CD4-positive, alpha-beta T cell treated with Interleukin-15 for 4 hours (primary cell): Measurements from ENCODE around the gene DCPS.
A peak's percentile ranks its signal among the peaks of the same experiment; 100 is the strongest.

Experiments
- DNase-seq: peaks from one replicate; pipeline ENCODE4 v3.0.0-alpha.2; 2020; ENCODE audit warnings: low spot score

Gene DCPS

DNA sequence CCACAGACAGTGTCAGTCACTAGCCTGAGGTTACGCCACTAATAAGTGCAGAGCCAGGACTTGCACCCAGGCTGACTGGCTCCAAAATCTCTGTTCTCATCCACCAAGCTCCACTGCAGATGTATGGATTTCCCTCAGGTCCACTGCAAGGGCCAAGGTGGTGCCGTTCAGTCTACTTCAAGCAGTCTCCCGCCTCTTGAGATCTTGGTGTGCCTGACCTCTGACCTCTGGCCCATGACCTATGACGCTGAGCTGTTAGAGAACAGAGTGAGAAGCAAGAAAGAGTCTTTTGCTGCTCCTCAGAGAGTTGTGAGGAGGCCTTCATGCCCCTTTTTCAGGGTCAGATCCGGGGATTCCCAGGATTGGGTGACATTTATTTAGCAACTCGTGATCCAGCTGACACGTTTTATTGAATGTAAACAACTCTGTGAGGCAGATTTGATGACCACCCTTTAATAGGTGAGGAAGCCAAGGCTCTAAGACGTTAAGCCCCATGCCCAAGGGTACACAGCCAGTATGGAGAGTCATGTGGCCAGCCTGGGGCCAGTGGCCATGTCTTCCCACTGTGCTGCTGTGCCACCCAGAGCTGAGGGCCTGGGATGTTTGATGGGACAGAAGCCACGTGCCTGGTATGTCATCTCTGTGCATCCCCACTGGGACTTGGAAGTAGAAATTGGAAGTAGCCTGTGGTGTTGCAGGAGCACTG lies 25.2 kb downstream of the DCPS start:
- DNase-seq = no peak

- DNase-seq = peak; percentile 16
Measured at GRCh38 chr11:126329644-126330211, 25.9 kb downstream of the DCPS start.

DNA sequence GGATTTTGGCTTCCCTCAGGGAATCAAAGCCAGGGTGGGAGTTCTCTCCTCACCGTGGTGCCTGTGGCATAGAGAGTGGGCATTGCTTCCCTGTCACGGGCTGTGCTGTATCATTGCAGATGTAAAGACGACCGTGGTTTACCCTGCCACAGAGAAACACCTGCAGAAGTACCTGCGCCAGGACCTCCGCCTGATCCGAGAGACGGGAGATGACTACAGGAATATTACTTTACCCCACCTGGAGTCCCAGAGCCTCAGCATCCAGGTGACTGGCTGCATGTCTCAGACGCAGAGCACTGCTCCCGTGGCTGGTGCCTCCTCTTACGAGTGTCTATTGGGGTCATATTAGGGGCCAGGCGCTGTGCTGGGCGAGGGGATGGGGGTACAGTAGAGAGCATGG lies 27.4 kb downstream of the DCPS start:
- DNase-seq = no peak

DNA sequence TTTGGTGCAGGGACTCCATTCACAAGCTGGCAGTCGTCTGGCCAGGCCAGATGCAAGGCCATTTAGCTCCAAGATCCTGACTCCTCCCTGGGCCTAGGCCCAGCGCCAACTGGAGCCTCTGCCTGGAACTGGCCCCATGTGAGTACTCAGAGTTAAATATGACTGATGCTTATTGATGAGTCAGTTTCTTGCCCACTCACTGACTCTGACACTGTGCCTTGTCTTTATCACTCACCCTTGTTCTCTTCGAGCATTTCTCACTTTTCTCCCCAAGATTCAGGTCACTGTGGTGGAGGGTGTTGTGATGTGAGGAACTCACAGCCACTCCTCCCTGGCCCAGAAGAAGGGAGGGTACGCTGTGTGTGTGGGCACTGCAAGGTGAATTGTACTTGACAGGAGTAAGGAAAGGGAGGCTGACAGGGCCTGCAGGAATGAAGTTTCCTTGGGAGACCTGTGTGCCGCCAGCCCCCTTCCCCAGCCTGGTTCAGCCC lies 28.4 kb downstream of the DCPS start:
- DNase-seq = peak; percentile 41

- DNase-seq = no peak
Measured at GRCh38 chr11:126333142-126333541, 29.3 kb downstream of the DCPS start.

DNA sequence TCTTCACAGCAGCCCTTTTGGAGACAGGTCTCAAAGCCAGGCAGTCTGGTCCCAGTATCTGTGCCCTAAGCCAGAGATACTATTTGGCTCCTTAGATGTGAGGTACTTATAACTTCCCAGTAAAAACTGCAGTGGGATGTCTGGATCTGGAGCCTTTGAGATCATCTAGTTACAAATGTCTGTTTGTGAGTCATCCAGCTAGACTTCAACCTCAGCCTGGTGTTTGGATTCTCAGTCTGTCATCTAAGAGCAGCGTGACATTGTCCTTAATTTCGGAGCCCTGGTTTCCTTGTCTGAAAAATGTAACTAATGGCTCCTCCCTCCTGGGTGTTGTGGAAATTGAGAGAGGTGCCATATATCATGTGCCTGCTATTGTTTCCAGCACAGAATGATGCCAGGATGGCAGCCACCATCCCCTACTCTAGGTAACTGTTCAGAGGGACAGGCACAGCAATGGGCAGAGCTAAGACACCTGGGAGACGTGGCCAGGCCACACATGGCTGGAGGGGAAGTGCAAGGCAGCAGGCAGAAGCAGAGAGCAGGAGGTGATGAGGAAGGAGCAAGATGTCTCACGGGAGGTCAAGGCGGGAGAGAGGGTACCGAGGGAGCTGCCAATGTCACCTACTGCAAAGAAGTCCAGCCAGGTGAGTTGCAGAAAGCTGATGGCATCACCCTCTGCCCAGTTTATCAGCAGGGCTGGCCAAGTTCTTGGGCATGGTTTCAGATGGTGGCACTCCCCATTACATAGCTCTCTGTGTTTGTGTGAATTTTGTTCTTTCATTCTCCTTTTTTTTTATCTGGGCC lies 31.0 kb downstream of the DCPS start:
- DNase-seq = no peak

DNA sequence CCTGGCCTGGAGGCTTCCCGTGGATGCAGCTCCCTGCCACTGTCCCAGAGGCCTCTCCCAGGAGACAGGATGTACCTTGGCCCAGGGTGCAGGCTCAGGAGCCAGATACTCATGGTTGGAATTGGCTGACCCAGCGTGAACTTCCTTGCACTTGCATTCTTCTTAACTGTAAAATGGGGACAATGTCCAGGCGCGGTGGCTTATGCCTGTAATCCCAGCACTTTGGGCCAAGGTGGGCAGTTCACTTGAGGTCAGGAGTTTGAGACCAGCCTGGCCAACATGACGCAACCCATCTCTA lies 31.6 kb downstream of the DCPS start:
- DNase-seq = no peak

- no peak for DNase-seq
Measured at GRCh38 chr11:126336138-126336541, 32.3 kb downstream of the DCPS start.

DNA sequence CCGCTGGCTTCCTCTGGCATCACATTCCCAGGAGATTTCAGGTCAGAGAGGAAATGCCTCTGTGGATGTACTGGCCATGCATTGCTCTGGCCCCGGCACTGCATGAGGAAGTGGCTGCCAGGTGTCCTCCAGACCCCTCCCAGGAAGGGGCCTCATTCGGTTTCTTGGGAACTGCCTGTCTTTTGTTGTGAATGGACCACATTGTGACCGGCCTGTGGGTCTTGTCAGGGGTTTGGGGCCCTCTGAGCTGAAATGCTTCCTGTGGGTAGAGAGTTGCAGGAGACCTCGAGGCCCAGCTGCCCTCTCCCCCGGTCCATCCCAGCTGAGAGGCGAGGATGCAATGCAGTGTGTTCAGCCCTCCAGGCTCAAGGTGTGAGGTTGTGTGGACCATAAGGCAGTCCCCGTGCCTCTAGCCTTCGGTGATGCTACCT lies 32.8 kb downstream of the DCPS start:
- DNase-seq = no peak

GRCh38 chr11:126337126-126337473 lies 33.2 kb downstream of the DCPS start:
- no peak for DNase-seq

DNA sequence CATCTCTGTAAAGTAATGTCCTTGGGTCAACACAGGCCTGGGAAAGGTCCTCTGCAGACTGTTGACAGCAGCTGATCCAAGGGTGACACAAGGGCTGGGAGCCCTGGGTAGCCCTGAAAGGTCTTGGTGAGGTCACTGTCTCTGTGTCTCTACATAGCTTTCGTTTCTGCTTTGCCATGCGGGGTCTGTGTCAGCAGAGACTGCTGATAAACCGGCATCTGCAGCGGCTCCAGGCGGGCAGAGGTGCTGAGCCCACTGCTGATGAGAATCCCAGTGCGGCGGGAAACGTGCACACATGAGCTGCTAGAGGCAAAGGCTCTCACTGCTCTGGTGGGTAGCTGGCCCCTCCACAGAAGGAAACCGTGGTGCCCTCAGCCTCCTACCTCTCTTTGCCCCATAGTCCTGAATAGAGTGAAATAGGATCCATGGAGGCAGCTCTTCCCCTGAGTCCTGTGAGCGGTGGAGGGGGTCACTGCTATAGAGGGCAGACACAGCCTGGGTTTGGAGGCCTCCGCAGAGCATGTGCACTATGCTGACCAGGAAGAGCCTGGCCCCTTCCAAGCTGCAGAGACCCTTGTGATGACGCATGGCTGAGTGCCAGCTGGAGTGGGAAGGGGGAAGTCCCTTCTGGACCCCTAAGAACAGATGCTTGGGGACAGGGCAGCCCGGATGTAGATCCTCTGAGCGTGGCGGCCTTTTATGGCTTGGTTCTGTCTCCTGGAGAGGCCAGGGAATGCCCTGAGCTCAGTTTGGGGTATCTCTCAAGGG lies 33.8 kb downstream of the DCPS start:
- DNase-seq = no peak

GRCh38 chr11:126338346-126339055 lies 34.6 kb downstream of the DCPS start:
- DNase-seq = no peak

DNA sequence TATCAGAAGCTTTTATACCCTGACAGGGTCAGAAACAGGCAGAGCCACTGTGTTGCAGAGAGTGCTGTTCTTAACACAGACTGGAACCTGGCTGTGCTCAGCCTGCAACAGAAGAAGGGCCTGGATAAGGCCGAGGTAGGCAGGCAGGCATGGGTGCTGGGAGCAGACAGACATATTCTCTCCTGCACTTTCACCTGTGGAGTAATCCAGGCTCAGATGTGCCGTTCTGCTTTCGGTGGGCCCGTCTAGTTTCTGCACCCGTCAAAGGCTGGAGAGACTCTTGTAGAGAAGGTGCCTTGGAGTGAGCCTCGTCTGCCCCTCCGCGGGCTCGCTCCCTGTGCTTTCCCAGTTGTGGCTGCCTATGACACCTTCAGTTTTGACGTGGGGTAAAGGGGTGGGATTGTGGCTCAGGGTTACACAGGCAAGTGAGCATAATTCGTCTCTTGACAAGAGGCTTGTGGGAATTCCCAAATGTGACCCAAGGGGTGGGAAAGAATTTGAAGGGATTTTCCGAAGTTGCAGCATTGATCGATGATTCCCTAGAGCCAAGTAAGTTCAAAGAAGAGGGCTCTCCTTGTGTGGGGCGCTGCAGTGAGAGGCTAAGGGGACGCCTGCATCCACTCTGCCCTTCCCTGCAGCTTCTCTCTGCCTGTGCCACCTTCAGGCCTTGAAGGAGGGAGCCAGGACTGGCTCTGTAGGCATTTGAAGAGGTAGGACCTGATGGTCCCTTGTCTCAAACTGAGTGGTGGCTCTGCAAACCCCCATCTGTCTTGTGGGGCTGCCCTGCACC lies 35.4 kb downstream of the DCPS start:
- DNase-seq = no peak

DNA sequence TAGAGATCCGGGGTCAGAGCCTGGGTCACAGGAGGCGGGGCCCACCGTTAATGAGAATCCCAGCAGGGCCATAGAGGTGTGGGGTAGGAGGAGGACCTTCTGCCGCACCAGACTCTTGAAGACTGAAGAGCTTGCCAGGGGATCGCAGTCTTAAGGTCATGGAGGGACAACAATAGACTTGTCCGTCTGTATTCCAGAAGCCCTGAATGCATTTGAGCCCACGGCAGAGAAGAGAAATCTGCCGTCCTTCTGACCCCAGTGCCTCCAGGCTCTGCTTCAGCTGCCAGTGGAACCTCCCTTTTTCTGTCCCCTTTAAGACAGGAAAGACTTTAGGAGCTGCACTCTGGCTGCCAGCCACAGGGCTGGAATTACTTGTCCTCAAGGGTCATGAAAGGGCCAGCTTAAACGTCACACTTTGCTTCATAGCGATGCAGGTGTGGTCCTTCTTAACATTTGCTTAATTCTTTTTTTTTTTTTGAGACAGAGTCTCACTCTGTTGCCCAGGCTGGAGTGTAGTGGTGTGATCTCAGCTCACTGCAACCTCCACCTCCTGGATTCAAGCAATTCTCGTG lies 36.1 kb downstream of the DCPS start:
- no peak for DNase-seq

DNA sequence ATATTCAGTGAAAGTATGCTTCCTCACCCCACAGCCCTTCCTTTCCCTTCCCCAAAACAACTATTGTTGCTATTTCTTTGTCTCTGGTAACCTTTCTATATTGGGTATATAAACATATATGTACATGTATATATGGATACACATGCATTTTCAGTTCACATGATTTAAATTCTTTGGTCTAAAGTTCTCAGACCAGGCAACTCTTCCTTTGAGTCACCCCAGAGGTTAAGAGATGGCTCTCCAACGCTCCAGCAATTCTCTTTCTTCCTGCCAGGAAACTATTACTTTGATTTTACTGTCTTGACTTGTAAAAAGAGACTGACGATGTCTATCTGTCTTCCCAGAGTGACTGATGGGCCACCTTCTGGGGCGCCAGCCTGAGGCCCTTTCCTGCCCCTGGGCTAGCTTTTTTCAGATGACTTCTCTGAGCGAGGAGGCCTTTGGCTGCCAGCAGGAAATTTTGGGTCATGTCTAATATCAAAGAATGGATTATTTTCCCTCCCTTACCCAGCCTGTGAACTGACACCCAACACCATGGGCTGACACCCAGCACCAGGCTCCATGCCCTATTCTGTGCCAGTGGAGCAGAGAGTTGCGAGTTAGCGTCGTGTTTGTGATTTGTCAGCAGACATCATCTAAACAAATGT lies 37.2 kb downstream of the DCPS start:
- DNase-seq = no peak

GRCh38 chr11:126341760-126342161 lies 37.9 kb downstream of the DCPS start:
- DNase-seq = no peak

GRCh38 chr11:126343051-126343450 lies 39.2 kb downstream of the DCPS start:
- no peak for DNase-seq

GRCh38 chr11:126344141-126345080 lies 40.6 kb downstream of the DCPS start:
- DNase-seq = no peak

DNA sequence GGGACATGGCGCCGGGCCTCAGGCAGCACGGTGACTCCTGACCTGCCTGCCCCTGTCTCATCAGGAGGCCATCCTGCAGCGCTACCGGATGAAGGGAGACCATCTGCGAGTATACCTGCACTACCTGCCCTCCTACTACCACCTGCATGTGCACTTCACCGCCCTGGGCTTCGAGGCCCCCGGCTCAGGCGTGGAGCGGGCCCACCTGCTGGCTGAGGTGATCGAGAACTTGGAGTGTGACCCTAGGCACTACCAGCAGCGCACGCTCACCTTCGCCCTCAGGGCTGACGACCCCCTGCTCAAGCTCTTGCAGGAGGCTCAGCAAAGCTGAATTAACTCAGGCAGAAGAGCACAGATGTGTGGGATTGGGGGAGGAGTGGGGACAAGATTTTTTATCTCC lies 41.4 kb downstream of the DCPS start:
- no peak for DNase-seq
